SK-N-SH (cell line): Measurements from ENCODE around the gene UBE3C. TPM values are rescaled to one million over a fixed set of nuclear protein-coding genes. Genes with fewer than 3 reads are reported as not detected.
A peak's percentile ranks its signal among the peaks of the same experiment; 100 is the strongest.

ENCODE experiments used
- CTCF ChIA-PET: fragments of 300-600, 350-600 bp; formaldehyde crosslinking; extraction: SDS; loops from one replicate; lab custom pipeline; 2021; lab: Yijun Ruan, JAX
- POLR2A ChIA-PET: fragments of 350-600 bp; sonication (Branson Sonifier 250); formaldehyde crosslinking; extraction: SDS; loops from one replicate; lab custom pipeline; 2020; ENCODE audit warnings: antibody characterized with exemption, inconsistent platforms; lab: Yijun Ruan, JAX
- DNase-seq: peaks from one replicate; pipeline ENCODE4 v3.0.0; 2012
- H2AFZ ChIP-seq: fragments of 200-600 bp; sonication (generic); 2 replicates; pipeline ENCODE4 v1.8.1; 2016; ENCODE audit warnings: antibody characterized with exemption, mild to moderate bottlenecking, low read depth
- H3F3A ChIP-seq: fragments of 200-600 bp; sonication (generic); replicated peaks from 2 replicates; pipeline ENCODE3; 2016; ENCODE audit warnings: antibody characterized with exemption, mild to moderate bottlenecking; ENCODE audit not compliant: insufficient read depth
- H3K27ac ChIP-seq, 2 experiments: fragments of 200-500 bp in 1 of 2; fragments of 200-600 bp in 1 of 2; sonication (Bioruptor generic) in 1 of 2; sonication (generic), shearing (Covaris generic) in 1 of 2; 2 replicates each; pipeline versions ENCODE4 v1.5.1 to v1.6.1; 2014 to 2016; ENCODE audit warnings: low read depth in 2 of 2, inconsistent platforms in 1 of 2, low read length in 1 of 2, mild to moderate bottlenecking in 1 of 2, mixed read lengths in 1 of 2
- H3K27me3 ChIP-seq: fragments of 200-600 bp; sonication (generic), shearing (Covaris generic); 2 replicates; pipeline ENCODE4 v1.6.1; 2016; ENCODE audit warnings: mixed run types; ENCODE audit not compliant: insufficient read depth
- H3K36me3 ChIP-seq, 2 experiments: fragments of 200-500 bp in 1 of 2; fragments of 200-600 bp in 1 of 2; sonication (Bioruptor generic) in 1 of 2; sonication (generic) in 1 of 2; replicated peaks in 1 of 2; 2 replicates each; pipeline versions ENCODE3 to v1.5.1; 2014 to 2016; ENCODE audit warnings: low read length in 1 of 2, mild to moderate bottlenecking in 1 of 2; ENCODE audit not compliant: insufficient read depth in 2 of 2, control insufficient read depth in 1 of 2
- H3K4me1 ChIP-seq, 2 experiments: fragments of 200-500 bp in 1 of 2; fragments of 200-600 bp in 1 of 2; sonication (Bioruptor generic) in 1 of 2; sonication (generic), shearing (Covaris generic) in 1 of 2; 2 replicates each; pipeline versions ENCODE4 v1.5.1 to v1.6.1; 2014 to 2016; ENCODE audit warnings: low read depth in 1 of 2, low read length in 1 of 2, mixed run types in 1 of 2; ENCODE audit not compliant: insufficient read depth in 2 of 2, control insufficient read depth in 1 of 2
- H3K4me2 ChIP-seq: fragments of 200-600 bp; sonication (generic), shearing (Covaris generic); 2 replicates; pipeline ENCODE4 v1.6.1; 2017; ENCODE audit warnings: mixed run types
- H3K4me3 ChIP-seq, 2 experiments: fragments of 200-500 bp in 1 of 2; fragments of 200-600 bp in 1 of 2; sonication (Bioruptor generic) in 1 of 2; sonication (generic), shearing (Covaris generic) in 1 of 2; 2 replicates each; pipeline versions ENCODE4 v1.5.1 to v1.8.1; 2014 to 2016; ENCODE audit warnings: low read depth in 2 of 2, inconsistent platforms in 1 of 2, low read length in 1 of 2, mild to moderate bottlenecking in 1 of 2, mixed read lengths in 1 of 2, moderate library complexity in 1 of 2
- H3K79me2 ChIP-seq: fragments of 200-600 bp; sonication (generic); 2 replicates; pipeline ENCODE4 v1.8.1; 2017; ENCODE audit warnings: mild to moderate bottlenecking; ENCODE audit not compliant: insufficient read depth
- H3K9ac ChIP-seq: fragments of 200-600 bp; sonication (generic); 2 replicates; pipeline ENCODE4 v1.6.1; 2017; ENCODE audit warnings: mixed run types
- H3K9me2 ChIP-seq: fragments of 200-600 bp; sonication (generic); 2 replicates; pipeline ENCODE4 v1.6.1; 2017; ENCODE audit warnings: mixed run types
- H3K9me3 ChIP-seq: fragments of 200-600 bp; sonication (generic); 2 replicates; pipeline ENCODE4 v1.6.1; 2017; ENCODE audit warnings: mixed run types, mild to moderate bottlenecking, moderate library complexity
- H4K20me1 ChIP-seq: fragments of 200-600 bp; sonication (generic); 2 replicates; pipeline ENCODE4 v1.6.1; 2017; ENCODE audit warnings: mild to moderate bottlenecking, mixed run types; ENCODE audit not compliant: insufficient read depth
- RAD21 ChIP-seq: IDR thresholded peaks from 2 replicates; pipeline ENCODE4 v1.6.1; 2012; ENCODE audit warnings: mild to moderate bottlenecking, low read length
- RCOR1 ChIP-seq: fragments of 150-350 bp; IDR thresholded peaks from 2 replicates; pipeline ENCODE4 v1.6.1; 2017; ENCODE audit warnings: antibody characterized with exemption, low read length
- RXRA ChIP-seq: IDR thresholded peaks from 2 replicates; pipeline ENCODE4 v1.4.0; 2012; ENCODE audit warnings: low read depth, mild to moderate bottlenecking, borderline replicate concordance
- TCF12 ChIP-seq: IDR thresholded peaks from 2 replicates; pipeline ENCODE4 v1.4.0; 2012
- WGBS: methylation state at CpG from one replicate; pipeline ENCODE4 v1.1.6; 2017; ENCODE audit warnings: low lambda C conversion rate; 5-methylcytosine and 5-hydroxymethylcytosine counted together
- polyA plus RNA-seq, 3 experiments: library from polyadenylated mRNA; depleted of rRNA; stranded (reverse); fragments of >200 nt; gene quantifications; 2 replicates each; pipeline ENCODE4 v1.2.3, GENCODE V29; 2012
- TF ChIP-seq, protein P1 (sequence below): IDR thresholded peaks from 2 replicates; pipeline ENCODE4 v1.4.0; 2012; ENCODE audit warnings: low read depth, borderline replicate concordance
- TF ChIP-seq, protein P2 (sequence below): fragments of 200-600 bp; sonication (generic); IDR thresholded peaks from 2 replicates; pipeline ENCODE4 v1.6.1; 2017; ENCODE audit warnings: antibody characterized with exemption, mild to moderate bottlenecking, moderate library complexity

UBE3C gene
- polyA plus RNA-seq, 1 of the 3 experiments (the other 2 are of a cell fraction) = 48.4 TPM

DNA sequence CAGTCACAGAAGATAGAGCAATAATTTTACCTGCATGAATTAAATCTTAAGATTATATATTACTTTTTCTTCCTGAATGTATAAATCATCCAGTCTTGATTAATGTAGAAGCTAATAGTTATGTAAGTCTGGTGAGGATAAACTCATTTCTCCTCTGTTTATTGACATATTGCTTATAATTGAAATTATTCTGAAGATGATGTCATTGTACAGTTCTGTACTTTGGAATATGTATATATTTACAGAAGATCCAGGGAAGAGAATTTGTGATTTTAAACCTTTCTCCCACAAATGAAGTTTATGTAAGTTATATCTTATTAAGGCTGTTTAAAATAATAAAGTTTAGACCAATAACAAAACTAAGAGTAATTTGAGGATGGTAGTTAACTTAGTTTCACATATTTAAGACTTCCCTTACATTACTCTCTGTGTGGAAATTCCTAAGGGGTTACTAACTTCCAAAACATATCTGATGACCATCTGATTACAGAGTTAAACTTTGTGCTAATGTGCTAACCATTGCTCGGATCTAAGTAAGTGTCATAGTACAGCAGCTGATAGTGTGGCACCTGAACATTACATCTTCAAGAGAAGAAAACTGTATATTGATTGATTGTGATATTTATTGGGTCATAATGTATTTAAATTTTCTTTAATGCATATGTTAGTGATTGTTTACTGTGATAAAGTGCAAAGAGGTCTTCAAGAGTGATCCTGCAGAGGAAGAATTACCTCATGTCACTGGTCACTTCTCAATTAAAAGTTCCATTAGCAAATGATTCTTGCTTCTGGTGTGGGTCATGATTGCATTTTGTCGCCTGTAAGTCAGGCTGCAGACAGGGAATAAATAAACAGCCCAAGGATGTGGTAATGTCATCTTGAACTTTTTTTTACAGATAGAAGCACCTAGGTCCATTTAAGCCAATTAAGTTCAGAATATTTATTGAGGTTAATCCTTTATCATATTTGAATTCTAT, 96.9 kb downstream of the UBE3C start (continued):
- TF ChIP-seq RCOR1 (no peak), RXRA (0 out of 2 replicates have a peak, but pooled peaks have one; percentile 28)

DNA sequence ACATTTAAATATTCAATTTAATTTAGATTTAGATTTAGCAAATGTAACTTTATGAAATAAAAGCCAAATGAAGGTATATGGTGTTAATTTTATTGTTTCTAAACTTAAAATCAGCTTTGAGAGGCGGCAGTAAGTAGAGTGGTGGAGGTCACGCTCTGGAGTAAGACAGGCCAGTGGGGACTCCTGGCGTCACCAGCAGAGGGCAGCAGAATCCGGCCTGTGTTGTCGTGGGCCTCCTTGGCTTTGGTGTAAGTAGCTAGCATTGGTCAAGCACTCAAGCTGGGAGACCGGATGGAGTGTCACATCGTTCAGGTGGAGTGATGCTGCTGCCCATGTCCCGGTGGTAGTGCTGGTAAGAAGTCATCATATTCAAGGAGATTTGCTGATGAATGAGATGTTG, 99.4 kb downstream of the UBE3C start:
- Histone ChIP-seq H3K4me2 (no peak overlapping the region), H4K20me1 (peaks cover 24% of the 10 kb centered on the region), H2AFZ (no peak overlapping the region), H3K9ac (no peak overlapping the region), H3K36me3 (peaks cover 32 to 35% of the 10 kb centered on the region in 2 experiments), H3F3A (peaks cover 15% of the 10 kb centered on the region), H3K79me2 (peaks cover 37% of the 10 kb centered on the region), H3K4me1 (peaks cover 9 to 11% of the 10 kb centered on the region in 2 experiments), H3K27ac (no peak overlapping the region), H3K4me3 (no peak overlapping the region), H3K9me2 (no peaks in the 10 kb centered on the region), H3K9me3 (no peaks in the 10 kb centered on the region), H3K27me3 (no peaks in the 10 kb centered on the region)
- 96% methylated on average over 8 of the region's 8 CpGs for WGBS
- POLR2A ChIA-PET = interaction anchor here (0.6 kb wide), 1 partner anchor 33 kb away, joined by 4 read pairs; no protein-coding TSS in a partner anchor
- TF ChIP-seq, protein P1, sequence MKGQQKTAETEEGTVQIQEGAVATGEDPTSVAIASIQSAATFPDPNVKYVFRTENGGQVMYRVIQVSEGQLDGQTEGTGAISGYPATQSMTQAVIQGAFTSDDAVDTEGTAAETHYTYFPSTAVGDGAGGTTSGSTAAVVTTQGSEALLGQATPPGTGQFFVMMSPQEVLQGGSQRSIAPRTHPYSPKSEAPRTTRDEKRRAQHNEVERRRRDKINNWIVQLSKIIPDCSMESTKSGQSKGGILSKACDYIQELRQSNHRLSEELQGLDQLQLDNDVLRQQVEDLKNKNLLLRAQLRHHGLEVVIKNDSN = no peak
- peak; percentile 35 for TF ChIP-seq RAD21
- TF ChIP-seq, protein P2, sequence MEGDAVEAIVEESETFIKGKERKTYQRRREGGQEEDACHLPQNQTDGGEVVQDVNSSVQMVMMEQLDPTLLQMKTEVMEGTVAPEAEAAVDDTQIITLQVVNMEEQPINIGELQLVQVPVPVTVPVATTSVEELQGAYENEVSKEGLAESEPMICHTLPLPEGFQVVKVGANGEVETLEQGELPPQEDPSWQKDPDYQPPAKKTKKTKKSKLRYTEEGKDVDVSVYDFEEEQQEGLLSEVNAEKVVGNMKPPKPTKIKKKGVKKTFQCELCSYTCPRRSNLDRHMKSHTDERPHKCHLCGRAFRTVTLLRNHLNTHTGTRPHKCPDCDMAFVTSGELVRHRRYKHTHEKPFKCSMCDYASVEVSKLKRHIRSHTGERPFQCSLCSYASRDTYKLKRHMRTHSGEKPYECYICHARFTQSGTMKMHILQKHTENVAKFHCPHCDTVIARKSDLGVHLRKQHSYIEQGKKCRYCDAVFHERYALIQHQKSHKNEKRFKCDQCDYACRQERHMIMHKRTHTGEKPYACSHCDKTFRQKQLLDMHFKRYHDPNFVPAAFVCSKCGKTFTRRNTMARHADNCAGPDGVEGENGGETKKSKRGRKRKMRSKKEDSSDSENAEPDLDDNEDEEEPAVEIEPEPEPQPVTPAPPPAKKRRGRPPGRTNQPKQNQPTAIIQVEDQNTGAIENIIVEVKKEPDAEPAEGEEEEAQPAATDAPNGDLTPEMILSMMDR = peak; percentile 58
- CTCF ChIA-PET = interaction anchor here (0.6 to 19.7 kb wide), 16 partner anchors 8 to 288 kb away, joined by 3 to 160 read pairs (median 4); partner anchors contain the start of gene NOM1
- peak; percentile 53 for DNase-seq

DNA sequence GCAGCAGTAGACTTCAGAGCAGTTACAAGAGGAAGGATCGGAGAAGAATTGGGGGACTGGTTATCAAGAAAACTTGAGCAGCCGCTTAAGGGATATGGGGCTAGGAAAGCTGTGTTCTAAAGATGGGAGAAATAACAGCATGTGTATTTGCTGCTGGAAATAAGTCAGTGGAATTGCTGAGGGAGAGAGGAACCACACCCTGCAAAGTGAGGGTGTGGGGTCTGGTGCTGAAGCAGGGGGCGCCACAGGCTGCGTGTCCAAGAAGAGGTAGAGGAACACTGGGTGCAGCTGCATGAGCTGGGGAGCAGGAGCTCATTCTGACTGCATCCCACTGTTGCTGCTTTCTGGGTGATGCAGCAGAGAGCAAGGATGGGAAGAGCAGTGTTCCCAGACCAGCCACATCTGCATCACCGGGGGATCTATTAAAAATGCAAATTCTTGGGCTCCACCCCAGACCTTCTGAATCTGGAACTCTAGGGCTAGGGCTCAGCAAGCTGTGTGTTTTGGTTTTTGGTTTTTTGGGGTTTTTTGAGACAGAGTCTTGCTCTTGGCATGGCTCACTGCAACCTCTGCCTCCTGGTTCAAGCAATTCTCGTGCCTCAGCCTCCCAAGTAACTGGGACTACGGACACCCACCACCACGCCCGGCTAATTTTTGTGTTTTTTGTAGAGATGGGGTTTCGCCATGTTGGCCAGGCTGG, 101.0 kb downstream of the UBE3C start:
- Histone ChIP-seq H3K4me1 (peaks cover 2 to 11% of the 10 kb centered on the region in 2 experiments), H3K4me3 (no peak overlapping the region)
- TF ChIP-seq, protein P2 = peak; percentile 20
- no peak for TF ChIP-seq TCF12
- TF ChIP-seq, all 33 proteins: peak for 1
- H3K9me2 ChIP-seq = no peaks in the 10 kb centered on the region
- no peak overlapping the region for H3K9ac ChIP-seq
- ChIA-PET CTCF (interaction anchor here (0.7 to 19.7 kb wide), 11 partner anchors 11 to 290 kb away, joined by 3 to 160 read pairs (median 6); partner anchors contain the start of gene NOM1), POLR2A (no interaction called here)
- H4K20me1 ChIP-seq = peaks cover 13% of the 10 kb centered on the region
- no peaks in the 10 kb centered on the region for H3K9me3 ChIP-seq
- H3K79me2 ChIP-seq = peaks cover 21% of the 10 kb centered on the region
- peaks cover 32 to 35% of the 10 kb centered on the region in 2 experiments for H3K36me3 ChIP-seq
- no peak for DNase-seq
- H3K4me2 ChIP-seq = no peak overlapping the region
- H3K27ac ChIP-seq = no peak overlapping the region
- peaks cover 15% of the 10 kb centered on the region for H3F3A ChIP-seq
- WGBS = 99% methylated on average over 10 of the region's 10 CpGs
- no peak overlapping the region for H2AFZ ChIP-seq
- H3K27me3 ChIP-seq = no peaks in the 10 kb centered on the region
